CD4-positive, alpha-beta T cell treated with Interleukin-1 beta for 1 hour (primary cell): ENCODE data around the gene TNFRSF12A.

Source experiments
- DNase-seq, 2 donors: peaks; one replicate each; pipeline ENCODE4 v3.0.0-alpha.2; 2020 to 2022

Gene TNFRSF12A

GRCh38 chr16:3020247-3020603 lies at the start of gene TNFRSF12A:
Gene TNFRSF12A (plus strand): TSS chr16:3020368. CDS start chr16:3020398, 30 bp downstream.
- peak; percentile 76 to 77 for DNase-seq

DNA sequence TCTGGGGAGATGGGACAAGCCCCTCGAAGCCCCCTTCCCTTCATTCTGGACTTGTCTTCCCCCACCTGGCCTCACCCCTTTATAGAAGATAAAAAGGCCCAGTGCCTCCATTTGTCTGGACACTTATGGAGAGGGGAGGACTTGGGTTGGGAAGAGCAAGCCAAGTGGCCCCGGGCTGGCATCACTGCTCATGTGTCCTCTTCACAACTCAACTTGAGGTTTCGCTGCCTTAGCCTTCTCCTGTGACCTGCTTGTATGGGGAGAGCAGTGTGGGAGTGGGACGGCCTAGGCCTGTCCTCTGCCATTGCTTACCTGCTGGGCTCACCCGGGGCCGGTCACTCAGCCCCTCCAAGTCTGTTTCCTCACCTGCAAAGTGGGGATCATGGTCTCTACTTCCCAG lies 49.6 kb upstream of the TNFRSF12A start:
- no peak for DNase-seq

GRCh38 chr16:2971134-2971984 lies 48.8 kb upstream of the TNFRSF12A start:
- DNase-seq, result no peak

DNA sequence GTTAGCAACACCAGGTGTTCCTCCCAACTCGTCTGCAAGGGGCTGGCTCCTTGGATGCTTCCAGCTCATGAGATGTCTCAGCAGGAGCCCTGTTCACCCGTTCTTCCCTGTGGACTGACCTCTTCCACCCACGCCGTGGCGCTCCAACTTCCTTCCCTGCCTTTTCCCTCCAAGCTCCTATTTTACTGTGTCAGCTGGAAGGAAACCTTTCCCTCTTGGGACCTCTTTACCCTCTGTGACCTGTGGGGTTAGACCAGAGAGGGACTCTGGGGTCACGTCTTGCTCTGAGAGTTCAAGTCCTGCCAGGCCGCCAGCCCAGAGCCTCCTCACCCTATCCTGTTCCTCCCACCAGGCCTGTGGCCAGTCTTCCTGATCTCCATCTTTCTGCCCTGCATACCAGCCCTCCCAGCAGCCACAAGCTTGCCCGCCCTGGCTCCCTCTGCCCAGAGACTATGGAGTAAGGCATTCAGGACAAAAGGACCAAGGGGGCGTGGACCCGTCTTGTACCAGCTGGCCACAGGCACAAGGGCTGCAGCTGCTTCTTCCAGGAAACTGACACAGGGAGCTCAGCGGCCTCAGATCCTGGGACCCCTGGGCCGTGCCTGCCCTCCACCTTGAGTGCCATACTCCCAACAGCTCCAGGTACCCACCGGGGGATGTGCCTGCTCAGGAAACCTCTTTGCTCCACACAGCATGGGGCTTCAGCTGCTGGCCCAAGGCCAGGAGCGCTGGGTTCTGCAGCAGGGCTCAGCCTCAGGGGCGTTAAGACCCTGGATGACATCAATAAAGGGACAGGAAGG lies 48.0 kb upstream of the TNFRSF12A start:
- no peak for DNase-seq

- no peak for DNase-seq
Measured at GRCh38 chr16:2973093-2973492, 47.1 kb upstream of the TNFRSF12A start.

DNA sequence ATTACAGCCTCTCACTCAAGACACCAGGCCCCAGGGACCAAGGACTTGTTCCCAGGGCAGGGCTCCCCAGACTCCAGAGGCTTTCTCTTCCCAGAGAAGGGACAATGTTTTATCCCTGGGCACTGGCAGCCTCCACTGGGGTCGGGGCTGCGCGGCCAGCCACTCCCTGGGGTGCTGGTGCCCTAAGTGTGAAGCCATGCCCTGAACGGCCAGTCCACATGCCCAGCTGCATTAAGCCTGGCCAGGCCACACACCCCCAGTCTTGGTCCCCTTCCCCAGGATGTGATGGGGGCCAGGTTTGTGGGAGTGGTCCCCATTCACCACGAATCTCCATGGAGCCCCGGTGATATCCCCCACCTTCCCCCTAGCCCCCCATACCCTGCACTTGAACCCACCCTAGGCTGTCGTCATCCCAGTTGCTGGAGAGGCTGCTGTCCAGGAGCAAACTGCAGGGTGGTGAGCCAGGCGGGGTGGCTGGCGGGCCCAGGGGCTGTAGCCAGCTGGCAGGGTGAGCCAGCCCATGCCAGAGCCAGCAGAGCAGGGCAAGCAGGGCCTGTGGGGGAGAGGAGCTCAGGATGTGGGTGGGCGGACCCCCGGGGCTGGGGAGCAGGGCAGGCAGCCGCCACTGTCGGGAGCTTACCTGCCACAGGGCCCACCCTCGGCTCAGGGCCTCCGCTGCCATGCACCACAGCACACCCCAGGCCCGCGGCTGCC lies 46.4 kb upstream of the TNFRSF12A start:
- DNase-seq, result no peak

DNA sequence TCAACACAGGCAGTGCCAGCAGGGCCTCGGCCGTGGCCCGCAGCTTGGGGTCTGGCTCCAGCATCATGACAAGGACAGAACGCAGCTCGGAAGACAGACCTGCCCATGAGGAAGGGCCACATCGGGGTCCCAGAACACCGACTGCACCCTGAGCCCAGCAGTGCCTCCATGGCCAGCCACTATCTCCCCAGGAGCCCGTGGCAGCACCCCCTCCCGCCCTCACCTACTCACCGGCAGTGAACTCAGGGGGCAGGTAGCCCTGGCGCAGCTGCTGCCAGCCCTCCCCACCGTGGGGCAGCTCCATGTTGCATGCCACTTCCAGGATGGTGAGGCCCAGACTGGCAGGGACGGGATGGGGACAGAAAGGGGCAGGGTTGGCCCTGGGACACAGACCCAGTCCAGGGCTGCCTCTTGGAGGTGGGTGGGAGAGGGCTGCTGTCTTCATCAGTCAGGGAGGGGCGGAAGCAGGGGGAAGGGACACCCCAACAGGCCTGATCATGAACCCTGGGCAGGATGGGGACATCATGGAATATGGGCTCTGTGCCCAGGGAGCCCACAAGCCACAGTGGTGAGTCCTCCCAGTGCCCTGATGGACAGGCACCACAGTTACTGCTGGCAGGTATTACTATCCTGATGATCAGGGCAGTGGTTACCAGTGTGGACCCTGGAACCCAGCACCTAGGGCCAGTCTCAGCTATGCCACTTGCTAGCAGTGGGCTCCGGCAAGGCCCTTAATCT lies 45.7 kb upstream of the TNFRSF12A start:
- no peak for DNase-seq

GRCh38 chr16:2975161-2975795 lies 44.9 kb upstream of the TNFRSF12A start:
- DNase-seq, result no peak

DNA sequence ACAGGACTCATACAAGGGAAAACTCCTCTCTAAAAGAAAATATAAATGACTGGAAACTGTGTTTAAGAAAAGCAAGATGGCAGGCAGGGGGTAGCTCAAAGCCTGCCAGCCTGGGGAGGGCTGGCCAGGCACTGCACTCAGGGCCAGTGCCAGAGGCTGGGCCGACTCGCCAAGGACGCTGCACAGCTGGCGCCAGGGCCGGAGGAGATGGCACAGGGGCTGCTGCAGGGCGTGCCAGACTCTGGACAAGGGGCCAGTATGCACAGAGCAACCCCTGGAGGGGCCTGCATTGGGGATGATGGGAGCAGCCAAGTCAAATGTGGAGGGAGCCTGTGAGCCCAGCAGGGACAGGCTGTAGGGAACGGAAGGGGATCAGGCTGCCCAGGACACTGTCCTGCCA lies 44.0 kb upstream of the TNFRSF12A start:
- no peak for DNase-seq

DNA sequence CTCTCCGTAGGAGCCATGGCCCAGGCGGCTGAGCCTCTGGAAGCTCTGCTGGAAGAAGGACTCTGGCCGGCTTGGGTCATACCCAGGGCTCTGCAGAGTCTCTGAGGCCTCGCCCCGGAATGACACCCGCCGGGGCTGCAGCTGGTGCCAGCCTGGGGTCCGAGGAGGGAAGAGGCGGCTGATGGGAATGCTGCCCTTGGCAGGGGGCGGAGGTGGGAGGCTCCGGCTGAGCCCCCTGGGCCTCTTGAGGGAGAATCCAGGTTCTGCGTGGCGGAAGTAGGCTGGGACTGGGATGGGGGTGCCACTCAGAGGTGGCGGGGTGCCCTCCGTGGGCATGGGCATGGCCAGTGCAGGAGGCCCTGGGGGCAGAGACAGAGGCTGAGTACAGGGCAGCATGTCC lies 43.5 kb upstream of the TNFRSF12A start:
- no peak for DNase-seq

GRCh38 chr16:2977440-2977839 lies 42.7 kb upstream of the TNFRSF12A start:
- DNase-seq, result no peak

DNA sequence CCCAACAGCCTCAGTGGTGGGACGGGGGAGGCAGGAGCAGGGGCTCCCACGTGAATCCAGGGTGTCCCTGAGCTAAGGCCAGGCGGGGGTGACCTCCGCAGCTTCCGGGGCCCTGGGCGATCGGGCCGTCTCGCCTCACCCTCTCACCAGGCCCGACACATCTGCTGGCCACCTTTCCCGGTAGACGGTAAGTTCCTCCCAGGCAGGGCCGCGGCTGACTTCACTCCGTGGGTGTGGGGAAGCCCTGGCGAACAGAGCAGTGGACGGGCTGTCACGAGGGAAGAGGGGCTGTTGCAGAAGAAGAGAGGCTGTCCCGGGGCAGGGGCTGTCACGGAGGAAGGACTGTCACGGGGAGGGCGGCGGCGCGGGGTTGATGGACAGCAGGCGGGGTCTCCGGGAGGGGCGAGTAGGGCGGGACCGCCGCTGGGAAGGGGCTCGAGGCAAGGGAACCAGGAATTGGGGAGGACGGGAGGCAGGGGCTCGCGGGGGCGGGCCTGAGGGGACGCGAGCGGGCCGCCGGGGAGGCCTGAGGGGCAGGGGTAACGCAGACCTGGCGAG lies 40.4 kb upstream of the TNFRSF12A start:
- no peak for DNase-seq

DNA sequence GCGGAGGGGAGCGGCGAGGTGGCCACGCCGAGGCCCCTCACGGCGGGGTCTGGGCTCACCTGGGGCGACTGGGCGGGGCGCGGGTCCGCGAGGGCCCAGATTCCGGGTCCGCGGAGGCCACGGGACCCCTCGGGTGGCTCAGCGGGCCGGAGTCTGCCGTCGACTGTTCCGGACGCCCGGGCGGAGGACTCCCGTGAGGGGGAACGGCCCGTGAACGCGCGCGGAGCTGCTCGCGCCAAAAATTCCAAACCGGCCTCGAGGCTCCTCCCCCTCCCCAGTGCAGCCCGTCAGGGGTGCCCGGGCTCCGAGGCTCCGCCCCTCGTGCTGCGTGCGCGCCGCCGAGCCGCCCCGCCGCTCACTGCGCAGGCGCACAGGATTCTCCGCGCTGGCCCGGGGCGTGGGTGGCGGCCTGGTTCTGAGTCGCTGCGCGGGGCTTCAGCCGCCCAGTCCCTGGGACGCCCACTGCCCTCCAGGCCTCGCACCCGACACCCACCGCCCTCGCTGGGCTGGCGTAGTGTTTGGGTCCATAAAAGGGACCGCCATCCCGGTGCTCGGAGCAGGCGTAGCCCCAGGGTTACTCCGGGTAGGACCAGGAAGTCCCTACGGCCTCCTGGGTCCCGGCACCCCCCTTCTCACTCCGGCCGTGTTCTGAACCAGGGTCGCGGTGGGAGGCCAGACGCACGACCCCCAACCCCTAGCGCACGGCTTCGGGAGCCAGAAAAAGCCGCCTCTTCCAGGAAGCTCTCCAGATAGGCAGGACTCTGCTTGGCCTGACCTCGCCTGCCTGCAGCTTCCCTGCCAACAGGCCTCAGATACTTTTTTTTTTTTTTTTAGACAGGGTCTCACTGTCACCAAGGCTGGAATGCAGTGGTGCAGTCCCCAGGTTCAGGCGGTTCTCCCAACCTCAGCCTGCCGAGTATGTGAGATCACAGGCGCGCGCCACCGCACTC lies 39.7 kb upstream of the TNFRSF12A start, which contains the start of gene PKMYT1:
Gene PKMYT1, minus strand, starts transcription at position 220 of the 950 bp plus-strand sequence. CDS start 789 bp downstream, outside the sequence.
- peak; percentile 94 to 95 for DNase-seq

GRCh38 chr16:2981177-2981898 lies 38.8 kb upstream of the TNFRSF12A start:
- no peak for DNase-seq

- DNase-seq, result no peak
Measured at GRCh38 chr16:2981899-2982250, 38.3 kb upstream of the TNFRSF12A start.

- DNase-seq, result no peak
Measured at GRCh38 chr16:2982402-2982801, 37.8 kb upstream of the TNFRSF12A start.

DNA sequence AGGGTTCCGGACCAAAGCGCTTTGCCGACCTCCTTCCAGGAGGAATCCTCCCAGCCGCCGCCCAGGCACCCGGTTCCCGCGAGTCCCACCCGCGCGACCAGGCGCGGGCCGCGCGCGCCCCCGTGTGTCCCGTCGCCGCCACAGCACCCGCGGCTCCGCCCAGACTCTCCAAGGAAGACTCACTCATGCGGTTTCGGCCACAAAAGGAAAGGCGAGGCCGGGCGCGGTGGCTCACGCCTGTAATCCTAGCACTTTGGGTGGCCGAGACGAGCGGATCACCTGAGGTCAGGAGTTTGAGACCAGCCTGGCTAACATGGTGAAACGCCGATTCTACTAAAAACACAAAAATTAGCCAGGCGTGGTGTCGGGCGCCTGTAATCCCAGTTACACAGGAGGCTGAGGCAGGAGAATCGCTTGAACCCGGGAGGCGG lies 36.4 kb upstream of the TNFRSF12A start:
- DNase-seq, result peak; percentile 72 to 75

- DNase-seq, result no peak
Measured at GRCh38 chr16:2985462-2985861, 34.7 kb upstream of the TNFRSF12A start.

DNA sequence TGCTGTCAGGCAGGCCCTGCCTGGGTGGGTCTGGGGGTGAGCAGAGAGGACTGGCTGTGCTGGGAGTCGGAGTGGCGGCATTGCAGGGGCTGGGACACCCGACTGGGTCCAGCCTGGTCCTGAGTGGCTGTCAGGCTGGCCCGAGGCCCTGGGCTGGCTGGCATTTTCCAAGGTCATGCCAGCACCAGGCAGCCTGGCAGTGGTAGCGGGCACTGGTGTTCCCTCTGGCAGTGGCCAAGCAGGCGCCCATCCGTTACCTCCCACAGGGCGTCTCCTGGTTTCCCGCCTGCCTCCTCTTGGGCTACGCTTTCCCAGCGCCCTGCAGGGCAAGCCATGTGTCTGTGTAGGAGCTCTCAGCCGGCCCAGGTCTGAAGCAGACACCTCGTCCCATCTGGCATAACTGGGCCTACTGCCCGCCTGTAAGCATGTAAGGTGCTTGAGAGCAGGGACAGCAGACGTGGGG lies 34.2 kb upstream of the TNFRSF12A start:
- no peak for DNase-seq
